Liver (tissue), 9 donors: ENCODE results near the gene NRG2. TPM values are rescaled to one million over a fixed set of nuclear protein-coding genes. Genes with fewer than 3 reads are reported as not detected.
A peak's percentile ranks its signal among the peaks of the same experiment; 100 is the strongest.

ENCODE experiments used
- DNase-seq: peaks from one replicate; pipeline ENCODE4 v3.0.0-alpha.2; 2017; ENCODE audit warnings: low spot score
- H3K27ac ChIP-seq, 2 donors: one replicate each; pipeline ENCODE4 v1.7.0; 2013; ENCODE audit warnings: inconsistent platforms in 2 of 2, low read length in 2 of 2, control low read depth in 1 of 2, low read depth in 1 of 2, mild to moderate bottlenecking in 1 of 2
- H3K27me3 ChIP-seq, 4 donors: one replicate each; pipeline versions ENCODE4 v1.6.1 to v1.7.0; 2013; ENCODE audit warnings: low read length in 3 of 4, inconsistent platforms in 1 of 4, mild to moderate bottlenecking in 1 of 4, moderate library complexity in 1 of 4; ENCODE audit not compliant: control insufficient read depth in 4 of 4, insufficient read depth in 4 of 4
- H3K36me3 ChIP-seq, 4 donors: one replicate each; pipeline versions ENCODE4 v1.6.1 to v1.7.0; 2013; ENCODE audit warnings: low read length in 3 of 4, mild to moderate bottlenecking in 3 of 4, low read depth in 1 of 4, moderate library complexity in 1 of 4; ENCODE audit not compliant: control insufficient read depth in 4 of 4, insufficient read depth in 3 of 4
- H3K4me1 ChIP-seq, 4 donors: one replicate each; pipeline versions ENCODE4 v1.6.1 to v1.7.0; 2013; ENCODE audit warnings: low read length in 3 of 4, mild to moderate bottlenecking in 3 of 4, moderate library complexity in 1 of 4; ENCODE audit not compliant: control insufficient read depth in 4 of 4, insufficient read depth in 4 of 4
- H3K4me3 ChIP-seq, 3 donors: one replicate each; pipeline versions ENCODE4 v1.6.1 to v1.7.0; 2013; ENCODE audit warnings: low read length in 3 of 3, control low read depth in 1 of 3, low read depth in 1 of 3, mild to moderate bottlenecking in 1 of 3
- H3K9ac ChIP-seq, 2 donors: one replicate each; pipeline ENCODE4 v1.7.0; 2013; ENCODE audit warnings: low read length in 2 of 2, mild to moderate bottlenecking in 2 of 2, moderate library complexity in 2 of 2, control low read depth in 1 of 2, low read depth in 1 of 2
- H3K9me3 ChIP-seq, 4 donors: one replicate each; pipeline versions ENCODE4 v1.6.1 to v1.7.0; 2013; ENCODE audit warnings: low read length in 3 of 4; ENCODE audit not compliant: control insufficient read depth in 4 of 4
- CTCF ChIP-seq: fragments of 150-350 bp; IDR thresholded peaks from 2 replicates; pipeline ENCODE4 v1.5.1; 2017; ENCODE audit warnings: improper control_type of control experiment, low read depth, low read length; ENCODE audit not compliant: missing input control
- EGR1 ChIP-seq, 2 donors: IDR thresholded peaks; 2 replicates each; pipeline ENCODE4 v1.6.1; 2016 to 2018; ENCODE audit warnings: antibody characterized with exemption in 2 of 2, low read depth in 2 of 2
- FOXA1 ChIP-seq: IDR thresholded peaks from 2 replicates; pipeline ENCODE4 v1.6.1; 2016; ENCODE audit warnings: antibody characterized with exemption
- FOXA2 ChIP-seq: IDR thresholded peaks from 2 replicates; pipeline ENCODE4 v1.6.1; 2016; ENCODE audit warnings: antibody characterized with exemption
- GABPA ChIP-seq, 2 donors: IDR thresholded peaks in 1 of 2; conservative IDR thresholded peaks in 1 of 2; 2 replicates each; pipeline ENCODE4 v1.6.1; 2016; ENCODE audit warnings: antibody characterized with exemption in 2 of 2, mild to moderate bottlenecking in 1 of 2, moderate library complexity in 1 of 2
- HNF4A ChIP-seq, 2 donors: conservative IDR thresholded peaks; 2 replicates each; pipeline ENCODE4 v1.6.1; 2016; ENCODE audit warnings: antibody characterized with exemption in 2 of 2, mild to moderate bottlenecking in 2 of 2
- JUND ChIP-seq, 2 donors: IDR thresholded peaks; 2 replicates each; pipeline ENCODE4 v1.6.1; 2016; ENCODE audit warnings: antibody characterized with exemption in 2 of 2
- MAX ChIP-seq: IDR thresholded peaks from 2 replicates; pipeline ENCODE4 v1.6.1; 2016; ENCODE audit warnings: antibody characterized with exemption
- NR2F2 ChIP-seq: IDR thresholded peaks from 2 replicates; pipeline ENCODE4 v1.6.1; 2016; ENCODE audit warnings: antibody characterized with exemption
- RAD21 ChIP-seq, 2 donors: IDR thresholded peaks; 2 replicates each; pipeline ENCODE4 v1.6.1; 2016; ENCODE audit warnings: antibody characterized with exemption in 2 of 2, mild to moderate bottlenecking in 2 of 2
- REST ChIP-seq: IDR thresholded peaks from 2 replicates; pipeline ENCODE4 v1.6.1; 2016; ENCODE audit warnings: antibody characterized with exemption, mild to moderate bottlenecking
- RXRA ChIP-seq, 2 donors: IDR thresholded peaks; 2 replicates each; pipeline ENCODE4 v1.6.1; 2017 to 2018; ENCODE audit warnings: antibody characterized with exemption in 2 of 2, mild to moderate bottlenecking in 1 of 2
- SP1 ChIP-seq: IDR thresholded peaks from 2 replicates; pipeline ENCODE4 v1.6.1; 2018; ENCODE audit warnings: antibody characterized with exemption, mild to moderate bottlenecking
- TAF1 ChIP-seq: conservative IDR thresholded peaks from 2 replicates; pipeline ENCODE4 v1.6.1; 2016; ENCODE audit warnings: antibody characterized with exemption, mild to moderate bottlenecking
- ZBTB33 ChIP-seq: IDR thresholded peaks from 2 replicates; pipeline ENCODE4 v1.6.1; 2016; ENCODE audit warnings: antibody characterized with exemption
- WGBS: extraction: QIAGEN DNeasy Blood & Tissue Kit; methylation state at CpG from one replicate; pipeline ENCODE4 v1.1.7; 2013; 5-methylcytosine and 5-hydroxymethylcytosine counted together
- polyA plus RNA-seq, 2 donors: library from polyadenylated mRNA; stranded (reverse) in 1 of 2; unstranded in 1 of 2; fragments of 200-250 nt in 1 of 2; fragments of >200 nt in 1 of 2; fragmentation: Nextera tagmentation in 1 of 2; extraction: Ambion mirVana in 1 of 2; gene quantifications; one replicate each; pipeline versions ENCODE4 v1.2.1 to v1.2.3, GENCODE V29; 2013 to 2015
- total RNA-seq, 2 donors: library from RNA; depleted of rRNA; stranded (reverse); fragments of >200 nt; gene quantifications; one replicate each; pipeline ENCODE4 v1.2.3, GENCODE V29; 2014
- donor health status: healthy.
- donor health status: healthy.
- donor health status: healthy.
- donor health status: healthy.
- donor health status: healthy.

NRG2 gene
- total and polyA plus RNA-seq, 4 donors: 0.07 to 0.08 TPM; not detected in 2

GRCh38 chr5:139969318-139969717 lies 73.8 kb downstream of the NRG2 start (continued):
- TF ChIP-seq RXRA (IDR thresholded peaks at IDR 0.05): no peak

GRCh38 chr5:139968547-139969261 lies 74.4 kb downstream of the NRG2 start:
- 24% methylated on average over 23 of the region's 23 CpGs for WGBS
- no peak overlapping the region for H3K4me3 ChIP-seq

More at GRCh38 chr5:139968547-139969261, 74.4 kb downstream of the NRG2 start:
- Histone ChIP-seq H3K27me3 (no peaks in the 10 kb centered on the region), H3K27ac (no peak overlapping the region), H3K4me1 (no peaks in the 10 kb centered on the region), H3K9me3 (no peaks in the 10 kb centered on the region), H3K36me3 (no peaks in the 10 kb centered on the region), H3K9ac (no peak overlapping the region)
- TF ChIP-seq RAD21 (IDR thresholded peaks at IDR 0.05) (peak; percentile 98 to 99), EGR1 (IDR thresholded peaks at IDR 0.05; ENCODE audit: low read depth in 2 of 2) (no peak), SP1 (no peak), ZBTB33 (no peak), TAF1 (no peak), GABPA (IDR thresholded peaks at IDR 0.05 in 1 of 2, conservative IDR thresholded peaks at IDR 0.05 in 1 of 2) (no peak), NR2F2 (no peak), JUND (IDR thresholded peaks at IDR 0.05) (no peak), MAX (peak; percentile 30), CTCF (peak; percentile 100), RXRA (IDR thresholded peaks at IDR 0.05) (peak in 1 of 2 donors; percentile 50), HNF4A (conservative IDR thresholded peaks at IDR 0.05) (peak in 1 of 2 donors; percentile 7), FOXA2 (no peak), FOXA1 (no peak), REST (no peak)
- DNase-seq: peak; percentile 86
